ENCODE data around the gene IDUA.

Gene IDUA

DNA sequence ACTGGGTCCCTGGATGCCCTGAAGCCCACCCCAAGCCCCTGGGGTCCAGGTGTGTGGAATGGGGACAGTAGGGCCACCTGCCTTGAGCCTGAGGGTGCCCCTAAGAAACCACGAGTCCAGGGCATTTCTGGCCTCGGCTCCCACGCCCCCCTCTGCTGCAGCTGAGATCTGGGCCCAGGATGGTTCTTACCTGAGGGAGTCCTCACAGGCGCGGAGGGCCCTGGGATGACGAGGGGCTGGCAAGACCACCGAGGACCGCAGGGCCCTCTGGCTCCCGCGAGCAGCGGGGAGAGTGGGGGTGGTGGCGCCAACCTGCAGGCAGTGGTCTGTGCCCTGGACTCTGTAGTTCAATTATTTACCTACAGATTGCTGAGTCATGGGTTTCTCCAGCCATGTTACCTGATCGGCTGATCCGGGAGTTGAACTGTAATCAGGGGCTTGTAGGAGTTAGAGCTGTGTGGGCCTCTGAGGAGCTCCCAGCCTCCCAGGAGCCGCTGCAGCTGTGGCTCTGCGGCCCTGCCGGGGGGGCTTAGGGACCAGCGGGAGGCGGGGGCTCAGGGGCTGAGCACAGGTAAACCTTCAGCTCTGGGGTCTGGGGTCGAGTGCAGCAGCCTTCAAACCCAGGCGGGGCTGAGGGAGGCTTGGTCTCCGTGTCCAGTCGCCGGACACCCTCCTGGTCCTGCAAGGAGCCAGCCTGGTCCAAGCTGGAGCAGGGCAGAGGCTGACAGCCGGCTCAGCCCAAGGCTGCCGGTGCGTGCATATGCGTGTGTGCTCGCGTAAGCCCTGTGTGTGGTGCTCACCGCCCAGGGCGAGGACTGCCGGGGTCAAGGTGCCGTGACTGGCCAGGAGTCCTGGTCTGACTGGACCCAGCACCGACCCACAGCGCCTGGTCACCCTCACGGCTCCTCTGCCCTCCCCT is 6.5 kb downstream of the IDUA start, which contains the start of gene SLC26A1:
Gene SLC26A1, minus strand, starts transcription at position 294 of the 919 bp plus-strand sequence. CDS start 1,701 bp downstream, outside the sequence.
- H3K4me1 ChIP-seq (ENCODE audit: low read length) = peaks cover 13% of the 10 kb centered on the region
- peak within 1 kb of the TSS; percentile 91 for H2AFZ ChIP-seq (ENCODE audit: low read depth, low read length)
- H3K27ac ChIP-seq (ENCODE audit: low read length) = peak within 1 kb of the TSS; percentile 35
- H3K36me3 ChIP-seq (replicated peaks; ENCODE audit: low read depth, low read length) = no peaks in the 10 kb centered on the region
- H3K27me3 ChIP-seq (ENCODE audit: low read depth, low read length) = peaks cover 15% of the 10 kb centered on the region
- H3K4me2 ChIP-seq (ENCODE audit: low read length) = peak within 1 kb of the TSS; percentile 98
- H3K4me3 ChIP-seq (ENCODE audit: low read length) = peak within 1 kb of the TSS; percentile 73
- no peaks in the 10 kb centered on the region for H4K20me1 ChIP-seq (ENCODE audit: insufficient read depth, low read length)
- no peaks in the 10 kb centered on the region for H3K9me3 ChIP-seq (ENCODE audit: insufficient read depth, low read length)
- H3K79me2 ChIP-seq (ENCODE audit: low read length) = no peaks in the 10 kb centered on the region
- H3K9ac ChIP-seq (ENCODE audit: low read length) = peak within 1 kb of the TSS; percentile 72
- no peak for TF ChIP-seq EZH2phosphoT487 (IDR thresholded peaks at IDR 0.05; ENCODE audit: low read depth)
- TF ChIP-seq, protein P1, sequence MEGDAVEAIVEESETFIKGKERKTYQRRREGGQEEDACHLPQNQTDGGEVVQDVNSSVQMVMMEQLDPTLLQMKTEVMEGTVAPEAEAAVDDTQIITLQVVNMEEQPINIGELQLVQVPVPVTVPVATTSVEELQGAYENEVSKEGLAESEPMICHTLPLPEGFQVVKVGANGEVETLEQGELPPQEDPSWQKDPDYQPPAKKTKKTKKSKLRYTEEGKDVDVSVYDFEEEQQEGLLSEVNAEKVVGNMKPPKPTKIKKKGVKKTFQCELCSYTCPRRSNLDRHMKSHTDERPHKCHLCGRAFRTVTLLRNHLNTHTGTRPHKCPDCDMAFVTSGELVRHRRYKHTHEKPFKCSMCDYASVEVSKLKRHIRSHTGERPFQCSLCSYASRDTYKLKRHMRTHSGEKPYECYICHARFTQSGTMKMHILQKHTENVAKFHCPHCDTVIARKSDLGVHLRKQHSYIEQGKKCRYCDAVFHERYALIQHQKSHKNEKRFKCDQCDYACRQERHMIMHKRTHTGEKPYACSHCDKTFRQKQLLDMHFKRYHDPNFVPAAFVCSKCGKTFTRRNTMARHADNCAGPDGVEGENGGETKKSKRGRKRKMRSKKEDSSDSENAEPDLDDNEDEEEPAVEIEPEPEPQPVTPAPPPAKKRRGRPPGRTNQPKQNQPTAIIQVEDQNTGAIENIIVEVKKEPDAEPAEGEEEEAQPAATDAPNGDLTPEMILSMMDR (IDR thresholded peaks at IDR 0.05; ENCODE audit: low read depth, low read length) = no peak

DNA sequence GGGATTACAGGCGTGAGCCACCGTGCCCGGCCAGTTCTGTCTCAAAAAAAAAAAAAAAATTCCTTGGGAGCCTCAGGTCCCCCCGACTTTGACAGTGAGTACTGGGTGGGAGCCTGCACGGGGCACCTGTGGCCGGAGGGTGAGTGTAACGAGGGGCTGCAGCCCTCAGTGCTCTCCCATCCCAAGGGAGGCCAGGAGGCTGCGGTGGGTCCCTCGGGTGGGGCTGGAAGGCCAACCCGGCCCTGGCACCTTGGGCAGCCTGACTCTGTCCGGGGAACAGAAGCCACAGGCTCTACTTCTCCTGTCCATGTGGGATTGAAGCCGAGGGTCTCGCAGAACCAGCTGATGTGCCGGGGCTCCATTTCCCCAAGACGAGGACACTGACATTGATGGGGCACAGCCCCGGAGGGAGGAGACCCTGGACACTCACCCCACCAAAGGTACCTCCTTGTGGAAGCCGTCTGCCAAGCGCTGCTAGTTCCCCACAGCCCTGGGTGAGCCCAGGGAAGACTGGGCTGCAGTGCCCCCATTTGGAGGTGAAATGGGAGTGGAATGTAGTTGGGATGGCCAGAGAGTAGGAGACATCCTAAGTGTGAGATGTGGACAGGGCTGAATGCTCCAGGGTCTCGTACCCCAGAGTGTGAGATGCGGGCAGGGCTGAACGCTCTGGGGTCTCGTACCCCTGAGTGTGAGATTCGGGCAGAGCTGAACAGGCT is 8.6 kb downstream of the IDUA start:
- Histone ChIP-seq H3K27ac (ENCODE audit: low read length) (no peak overlapping the region), H2AFZ (ENCODE audit: low read depth, low read length) (no peak overlapping the region), H3K79me2 (ENCODE audit: low read length) (no peaks in the 10 kb centered on the region), H3K4me3 (ENCODE audit: low read length) (no peak overlapping the region), H3K4me1 (ENCODE audit: low read length) (peaks cover 13% of the 10 kb centered on the region), H3K4me2 (ENCODE audit: low read length) (no peak overlapping the region), H4K20me1 (ENCODE audit: insufficient read depth, low read length) (no peaks in the 10 kb centered on the region), H3K36me3 (replicated peaks; ENCODE audit: low read depth, low read length) (no peaks in the 10 kb centered on the region), H3K9ac (ENCODE audit: low read length) (no peak overlapping the region), H3K27me3 (ENCODE audit: low read depth, low read length) (peaks cover 24% of the 10 kb centered on the region), H3K9me3 (ENCODE audit: insufficient read depth, low read length) (no peaks in the 10 kb centered on the region)
- TF ChIP-seq, protein P1 (IDR thresholded peaks at IDR 0.05; ENCODE audit: low read depth, low read length) = peak; percentile 7; the same call in 1 of the 2 replicates
- TF ChIP-seq EZH2phosphoT487 (IDR thresholded peaks at IDR 0.05; ENCODE audit: low read depth) = no peak

DNA sequence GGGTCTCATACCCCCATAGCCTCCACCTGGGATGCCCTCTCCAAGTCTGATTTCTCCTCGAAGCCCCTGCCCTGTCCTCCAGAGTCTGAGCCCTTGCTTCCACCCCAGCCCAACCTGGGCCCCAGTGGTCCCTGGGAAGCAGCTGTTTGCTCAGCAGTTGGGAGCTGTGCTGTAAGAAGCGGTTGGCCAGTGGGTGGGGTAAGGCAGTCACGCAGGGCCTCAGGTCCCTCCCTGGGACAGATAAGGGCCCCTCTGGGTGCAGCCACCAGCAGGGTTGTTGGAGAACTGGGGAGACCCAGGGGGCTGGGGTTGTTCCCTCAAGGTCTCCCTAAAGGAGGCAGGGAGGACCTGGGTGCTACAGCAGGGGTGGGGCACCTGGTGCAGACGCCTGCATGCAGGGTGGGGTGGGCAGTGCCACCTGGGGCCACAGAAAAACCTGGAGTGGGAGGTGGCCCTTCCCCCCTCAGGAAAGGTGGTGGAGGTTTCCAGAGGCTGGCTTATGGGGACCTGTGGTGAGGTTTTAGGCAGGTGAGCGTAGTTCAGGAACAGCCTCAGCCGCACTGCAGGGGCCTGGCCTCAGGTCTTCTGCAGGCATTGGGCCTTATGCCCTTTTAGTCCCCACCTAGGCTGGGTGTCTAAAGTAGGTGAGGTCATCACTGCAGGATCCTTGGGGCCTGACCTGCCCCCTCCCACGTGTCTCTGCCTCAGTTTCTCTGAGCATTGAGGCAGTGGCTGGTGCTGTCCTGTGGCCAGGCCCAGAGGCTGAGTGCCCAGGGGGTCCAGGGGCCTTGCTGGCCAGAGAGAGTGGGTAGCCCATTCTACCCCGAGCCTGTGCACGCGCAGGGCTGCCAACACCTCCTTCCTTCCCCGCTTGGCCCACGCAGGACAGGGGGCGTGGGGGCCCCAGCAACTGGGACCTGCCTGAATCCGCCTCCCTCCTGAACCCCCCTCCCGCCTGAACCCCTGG is 9.5 kb downstream of the IDUA start:
- 0 out of 2 replicates have a peak overlapping the region, but pooled peaks have one; percentile 14 for H3K4me2 ChIP-seq (ENCODE audit: low read length)

More for the DNA sequence above, 9.5 kb downstream of the IDUA start:
- Histone ChIP-seq H3K27me3 (ENCODE audit: low read depth, low read length) (peaks cover 24% of the 10 kb centered on the region), H3K36me3 (replicated peaks; ENCODE audit: low read depth, low read length) (no peaks in the 10 kb centered on the region), H2AFZ (ENCODE audit: low read depth, low read length) (no peak overlapping the region), H3K4me3 (ENCODE audit: low read length) (no peak overlapping the region), H4K20me1 (ENCODE audit: insufficient read depth, low read length) (no peaks in the 10 kb centered on the region), H3K27ac (ENCODE audit: low read length) (no peak overlapping the region), H3K9me3 (ENCODE audit: insufficient read depth, low read length) (no peaks in the 10 kb centered on the region), H3K4me1 (ENCODE audit: low read length) (peaks cover 13% of the 10 kb centered on the region), H3K9ac (ENCODE audit: low read length) (no peak overlapping the region), H3K79me2 (ENCODE audit: low read length) (no peaks in the 10 kb centered on the region)
- TF ChIP-seq, protein P1 (IDR thresholded peaks at IDR 0.05; ENCODE audit: low read depth, low read length) = no peak
- no peak for TF ChIP-seq EZH2phosphoT487 (IDR thresholded peaks at IDR 0.05; ENCODE audit: low read depth)

Measured in OCI-LY3 (cell line).